HG03342 (cell line): ENCODE measurements around the gene SGMS2.
A peak's percentile ranks its signal among the peaks of the same experiment; 100 is the strongest.

Experiments used
- ATAC-seq: cut with Tn5 transposase; IDR thresholded peaks from one replicate; pipeline ENCODE4 v1.9.1; 2021; ENCODE audit warnings: mild to moderate bottlenecking, moderate library complexity; ENCODE audit not compliant: unreplicated experiment

The SGMS2 gene

GRCh38 chr4:107824350-107825071, at the start of gene SGMS2:
TSS of gene SGMS2 (plus strand) at chr4:107824932. CDS start at chr4:107895554, 70,622 bp downstream.
- peak; percentile 59 for ATAC-seq

- no peak for ATAC-seq
Observed at GRCh38 chr4:107777890-107778289, 46.8 kb upstream of the SGMS2 start.

- ATAC-seq: no peak
Observed at GRCh38 chr4:107778784-107779530, 45.8 kb upstream of the SGMS2 start.

- ATAC-seq: no peak
Observed at GRCh38 chr4:107780665-107781064, 44.1 kb upstream of the SGMS2 start.

GRCh38 chr4:107791902-107792301, 32.8 kb upstream of the SGMS2 start:
- ATAC-seq: no peak

- ATAC-seq: no peak
Observed at GRCh38 chr4:107792711-107793110, 32.0 kb upstream of the SGMS2 start.

GRCh38 chr4:107793996-107794395, 30.7 kb upstream of the SGMS2 start:
- ATAC-seq: no peak

- ATAC-seq: no peak
Observed at GRCh38 chr4:107799669-107800450, 24.9 kb upstream of the SGMS2 start.

GRCh38 chr4:107800706-107801105, 24.0 kb upstream of the SGMS2 start:
- no peak for ATAC-seq

- ATAC-seq: no peak
Observed at GRCh38 chr4:107801766-107802211, 22.9 kb upstream of the SGMS2 start.

GRCh38 chr4:107804956-107805355, 19.8 kb upstream of the SGMS2 start:
- ATAC-seq: no peak

- ATAC-seq: no peak
Observed at GRCh38 chr4:107806196-107806595, 18.5 kb upstream of the SGMS2 start.

- no peak for ATAC-seq
Observed at GRCh38 chr4:107808572-107808971, 16.2 kb upstream of the SGMS2 start.

- no peak for ATAC-seq
Observed at GRCh38 chr4:107809210-107809609, 15.5 kb upstream of the SGMS2 start.

GRCh38 chr4:107814758-107815157, 10.0 kb upstream of the SGMS2 start:
- ATAC-seq: no peak

GRCh38 chr4:107815158-107815557, 9.6 kb upstream of the SGMS2 start:
- no peak for ATAC-seq

GRCh38 chr4:107818301-107818910, 6.3 kb upstream of the SGMS2 start:
- ATAC-seq: peak; percentile 54

- ATAC-seq: no peak
Observed at GRCh38 chr4:107823870-107824349, 822 bp upstream of the SGMS2 start.

- ATAC-seq: peak; percentile 33
Observed at GRCh38 chr4:107825072-107825824, 516 bp downstream of the SGMS2 start.

GRCh38 chr4:107826421-107826980, 1.8 kb downstream of the SGMS2 start:
- no peak for ATAC-seq
